HG03045 (cell line): Measurements from ENCODE around the gene GNL2.

ENCODE experiments used
- ATAC-seq: cut with Tn5 transposase; IDR thresholded peaks from one replicate; pipeline ENCODE4 v1.9.1; 2021; ENCODE audit warnings: mild to moderate bottlenecking, moderate library complexity; ENCODE audit not compliant: unreplicated experiment

Gene GNL2

GRCh38 chr1:37517569-37517968 is 78.2 kb downstream of the GNL2 start:
- no peak for ATAC-seq
